Measurements from ENCODE around the gene PAMR1.

The PAMR1 gene

DNA sequence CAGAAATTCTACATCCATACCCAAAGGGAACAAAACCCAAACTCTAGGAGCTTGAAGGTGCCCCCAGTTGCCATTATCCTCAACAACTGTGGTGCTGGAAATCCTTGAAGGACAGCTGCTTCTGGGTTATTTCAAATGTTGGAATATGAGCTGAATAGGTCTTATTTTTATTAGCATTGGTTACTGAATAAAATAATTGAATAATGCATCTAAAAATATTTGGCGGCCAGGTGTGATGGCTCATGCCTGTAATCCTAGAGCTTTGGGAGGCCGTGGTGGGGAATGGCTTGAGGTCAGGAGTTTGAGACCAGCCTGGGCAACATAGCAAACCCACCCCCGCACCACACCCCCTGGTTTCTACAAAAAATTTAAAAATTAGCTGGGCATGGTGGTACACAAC lies 10.9 kb downstream of the PAMR1 start:
- H3K4me3 ChIP-seq (ENCODE audit: low read length) = no peak overlapping the region
- no peak for DNase-seq (ENCODE audit: low read depth, low spot score)

DNA sequence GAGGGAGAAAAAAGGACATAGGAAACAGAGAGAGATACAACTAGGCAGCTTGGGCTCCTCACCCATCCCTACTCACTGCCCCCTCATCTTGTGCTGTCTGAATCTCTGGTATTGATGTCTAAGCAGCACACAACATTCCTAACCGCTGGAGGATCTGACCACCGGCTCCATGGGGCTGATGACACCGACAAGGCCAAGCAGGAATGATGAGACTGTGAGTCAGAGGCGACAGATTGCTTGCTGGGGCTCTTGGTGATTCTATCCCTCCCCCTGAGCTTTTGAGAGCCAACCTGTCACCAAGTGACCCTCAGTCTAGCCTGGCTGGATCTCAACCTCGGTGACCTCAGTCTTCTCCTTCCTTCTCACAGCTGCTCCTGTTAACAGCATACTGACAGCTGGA lies 13.8 kb downstream of the PAMR1 start:
- no peak for DNase-seq (ENCODE audit: low read depth, low spot score)
- no peak overlapping the region for H3K4me3 ChIP-seq (ENCODE audit: low read length)

DNA sequence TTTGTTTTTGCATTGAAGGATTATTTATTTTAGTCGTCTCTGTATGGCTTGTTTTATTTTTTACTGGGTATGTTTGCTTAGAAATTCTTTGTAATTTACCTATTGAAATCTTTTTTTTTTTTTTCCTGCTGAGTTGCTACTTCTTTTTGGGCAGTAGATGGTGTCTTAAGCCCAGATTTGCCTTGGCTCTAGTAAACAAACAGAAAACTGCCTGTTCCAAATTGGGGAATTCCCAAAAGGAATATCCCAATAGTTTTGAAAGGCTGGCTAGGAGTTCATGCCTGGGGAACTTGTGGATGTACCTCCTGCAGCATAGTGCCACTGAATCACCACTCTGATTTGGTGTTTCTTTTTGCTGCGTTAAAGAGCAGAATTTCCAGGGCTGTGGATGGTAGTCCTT lies 17.7 kb downstream of the PAMR1 start:
- no peak for DNase-seq (ENCODE audit: low read depth, low spot score)
- H3K4me3 ChIP-seq (ENCODE audit: low read length) = no peak overlapping the region

DNA sequence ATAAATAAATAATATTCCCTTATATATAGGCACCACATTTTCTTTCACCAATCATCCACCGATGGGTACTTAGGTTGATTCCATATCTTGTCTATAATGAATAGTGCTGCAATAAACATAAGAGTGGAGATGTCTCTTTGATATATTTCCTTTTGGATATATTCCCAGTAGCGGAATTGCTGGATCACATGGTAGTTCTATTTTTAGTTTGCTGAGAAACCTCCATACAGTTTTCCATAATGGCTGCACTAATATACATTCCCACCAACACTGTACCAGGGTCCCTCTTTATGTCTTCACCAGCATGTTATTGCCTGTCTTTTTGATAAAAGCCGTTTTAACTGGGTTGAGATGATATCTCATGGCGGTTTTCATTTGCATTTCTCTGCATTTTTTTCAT lies 23.6 kb downstream of the PAMR1 start:
- H3K4me3 ChIP-seq (ENCODE audit: low read length) = no peak overlapping the region
- DNase-seq (ENCODE audit: low read depth, low spot score) = no peak

GRCh38 chr11:35500744-35501143 lies 24.7 kb downstream of the PAMR1 start:
- no peak for DNase-seq (ENCODE audit: low read depth, low spot score)
- H3K4me3 ChIP-seq (ENCODE audit: low read length) = no peak overlapping the region

- DNase-seq (ENCODE audit: low read depth, low spot score) = no peak
- no peak overlapping the region for H3K4me3 ChIP-seq (ENCODE audit: low read length)
Observed at GRCh38 chr11:35496416-35496815, 29.0 kb downstream of the PAMR1 start.

- DNase-seq (ENCODE audit: low read depth, low spot score) = no peak
- no peak overlapping the region for H3K4me3 ChIP-seq (ENCODE audit: low read length)
Observed at GRCh38 chr11:35494957-35495490, 30.4 kb downstream of the PAMR1 start.

DNA sequence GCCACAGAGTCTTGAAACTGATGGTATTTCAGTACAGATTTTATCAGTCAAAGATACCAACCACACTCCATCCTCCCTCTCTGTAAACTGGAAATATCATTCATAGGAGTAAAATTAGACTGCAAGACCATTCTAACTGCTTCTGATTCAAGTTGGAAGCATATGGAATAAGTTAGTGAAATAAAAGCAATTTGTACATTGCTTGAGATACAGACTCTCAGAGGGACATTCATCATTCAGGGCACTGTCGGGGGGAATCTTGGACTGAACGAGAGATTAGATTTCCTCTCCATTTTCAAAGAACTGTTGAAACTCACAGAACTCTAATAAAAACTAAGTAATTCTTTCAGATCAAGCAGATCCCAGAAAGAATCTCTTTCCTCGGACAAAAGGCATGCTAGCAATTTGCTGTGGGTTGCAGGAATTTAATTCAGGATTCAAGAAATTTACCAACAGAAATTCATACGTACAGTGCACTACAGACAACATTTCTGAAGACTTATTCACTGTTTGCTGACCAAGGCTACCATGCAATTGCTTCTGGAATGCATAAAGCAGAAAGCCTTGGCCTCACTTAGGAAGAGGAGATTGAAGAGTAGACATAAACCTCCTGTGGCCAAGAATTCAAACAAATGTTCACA lies 34.1 kb downstream of the PAMR1 start:
- H3K4me3 ChIP-seq (ENCODE audit: low read length) = no peak overlapping the region
- DNase-seq (ENCODE audit: low read depth, low spot score) = no peak

DNA sequence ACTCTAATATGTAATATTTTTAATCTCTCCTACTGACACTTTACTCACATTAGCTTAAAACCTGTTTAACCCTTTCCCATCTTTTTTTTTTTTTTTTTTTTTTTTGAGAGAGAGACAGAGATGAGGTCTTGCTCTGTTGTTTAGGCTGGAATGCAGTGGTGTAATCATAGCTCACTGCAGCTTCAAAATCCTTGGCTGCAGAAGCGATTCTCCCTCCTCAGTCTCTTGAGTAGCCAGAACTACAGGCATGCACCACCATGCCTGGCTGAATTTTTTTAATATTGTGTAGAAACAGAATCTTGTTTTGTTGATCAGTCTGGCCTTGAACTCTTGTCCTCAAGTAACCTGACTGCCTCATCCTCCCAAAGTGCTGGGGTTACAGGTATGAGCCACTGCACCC lies 37.3 kb downstream of the PAMR1 start:
- no peak for DNase-seq (ENCODE audit: low read depth, low spot score)
- no peak overlapping the region for H3K4me3 ChIP-seq (ENCODE audit: low read length)

DNA sequence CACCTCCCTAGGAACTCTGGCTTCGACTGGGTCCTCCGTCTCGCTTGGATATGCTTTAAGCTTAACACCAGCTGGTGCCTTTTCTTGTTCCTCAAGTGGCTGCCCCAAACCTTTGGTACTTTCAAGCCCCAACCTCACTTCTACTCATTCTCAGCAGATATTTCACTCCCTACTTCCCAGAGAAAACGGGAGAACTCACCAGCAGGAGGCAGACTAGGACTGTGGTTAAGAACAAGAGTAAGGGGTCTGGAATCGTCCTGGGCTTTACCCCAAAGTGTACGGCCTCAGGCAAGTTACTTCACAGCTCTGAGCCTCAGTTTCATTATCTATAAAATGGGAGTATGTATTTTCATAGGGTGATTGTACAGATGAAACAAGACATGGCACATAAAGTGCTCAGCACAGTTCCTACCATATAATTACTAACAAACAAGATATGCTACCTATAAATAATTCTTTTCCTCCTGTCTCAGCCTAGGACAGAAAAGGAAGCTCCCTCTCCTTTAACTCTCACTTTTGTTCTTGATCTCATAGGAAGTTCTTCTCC lies 37.8 kb downstream of the PAMR1 start:
- H3K4me3 ChIP-seq (ENCODE audit: low read length) = no peak overlapping the region
- DNase-seq (ENCODE audit: low read depth, low spot score) = no peak

- DNase-seq (ENCODE audit: low read depth, low spot score) = no peak
- no peak overlapping the region for H3K4me3 ChIP-seq (ENCODE audit: low read length)
Observed at GRCh38 chr11:35486934-35487333, 38.5 kb downstream of the PAMR1 start.

- no peak overlapping the region for H3K4me3 ChIP-seq (ENCODE audit: low read length)
- DNase-seq (ENCODE audit: low read depth, low spot score) = no peak
Observed at GRCh38 chr11:35486446-35486845, 39.0 kb downstream of the PAMR1 start.

DNA sequence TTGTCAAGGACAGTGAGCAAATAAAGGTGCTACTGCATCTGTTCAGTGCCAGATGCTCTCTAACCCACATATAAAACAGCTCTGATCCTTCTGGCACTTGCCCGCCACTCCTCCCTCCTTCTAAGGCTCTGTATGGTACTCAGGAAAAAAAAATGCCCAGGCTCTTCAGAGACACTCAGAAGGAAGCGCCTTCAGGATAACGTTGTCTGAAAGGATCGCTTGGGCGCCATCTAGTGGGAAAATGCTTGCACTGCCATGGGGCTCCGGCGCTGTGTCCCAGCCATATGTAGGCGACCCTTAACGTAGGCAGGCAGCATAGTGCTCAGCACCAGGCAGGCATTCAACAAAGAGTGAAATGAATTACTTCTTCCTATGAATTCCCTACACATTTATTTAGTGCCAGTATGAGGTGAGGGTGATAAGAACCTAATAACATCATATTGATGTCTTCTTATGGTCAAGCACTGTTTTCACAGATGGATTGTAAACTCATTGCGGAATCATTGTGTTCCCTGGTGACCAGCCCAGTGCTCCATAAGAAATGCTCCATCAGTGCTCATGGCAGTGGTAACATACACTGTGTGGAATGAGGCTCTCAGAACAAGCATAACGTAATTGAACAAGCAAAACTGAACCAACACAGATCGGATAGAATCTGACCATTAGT lies 39.6 kb downstream of the PAMR1 start:
- DNase-seq (ENCODE audit: low read depth, low spot score) = peak; percentile 47
- no peak overlapping the region for H3K4me3 ChIP-seq (ENCODE audit: low read length)

DNA sequence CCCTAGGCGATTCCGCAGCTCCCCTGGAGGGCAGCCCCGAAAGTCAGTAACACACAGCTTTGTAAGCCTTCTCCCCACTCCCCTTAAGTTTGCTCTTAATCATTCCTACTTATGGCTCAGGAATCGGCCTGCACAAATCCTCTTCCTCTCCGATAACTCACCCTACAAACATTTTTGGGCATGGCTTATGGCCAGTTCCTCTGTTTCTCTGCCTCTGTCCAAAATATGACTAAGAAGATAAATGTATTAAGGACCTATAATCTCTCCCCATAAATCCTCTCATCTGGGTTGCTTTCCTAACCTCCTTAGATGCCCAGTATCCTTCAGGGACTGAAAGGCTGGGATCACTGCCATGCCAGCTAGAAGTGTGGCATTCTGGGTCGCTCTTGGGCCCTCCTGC lies 41.0 kb downstream of the PAMR1 start:
- H3K4me3 ChIP-seq (ENCODE audit: low read length) = no peak overlapping the region
- no peak for DNase-seq (ENCODE audit: low read depth, low spot score)

DNA sequence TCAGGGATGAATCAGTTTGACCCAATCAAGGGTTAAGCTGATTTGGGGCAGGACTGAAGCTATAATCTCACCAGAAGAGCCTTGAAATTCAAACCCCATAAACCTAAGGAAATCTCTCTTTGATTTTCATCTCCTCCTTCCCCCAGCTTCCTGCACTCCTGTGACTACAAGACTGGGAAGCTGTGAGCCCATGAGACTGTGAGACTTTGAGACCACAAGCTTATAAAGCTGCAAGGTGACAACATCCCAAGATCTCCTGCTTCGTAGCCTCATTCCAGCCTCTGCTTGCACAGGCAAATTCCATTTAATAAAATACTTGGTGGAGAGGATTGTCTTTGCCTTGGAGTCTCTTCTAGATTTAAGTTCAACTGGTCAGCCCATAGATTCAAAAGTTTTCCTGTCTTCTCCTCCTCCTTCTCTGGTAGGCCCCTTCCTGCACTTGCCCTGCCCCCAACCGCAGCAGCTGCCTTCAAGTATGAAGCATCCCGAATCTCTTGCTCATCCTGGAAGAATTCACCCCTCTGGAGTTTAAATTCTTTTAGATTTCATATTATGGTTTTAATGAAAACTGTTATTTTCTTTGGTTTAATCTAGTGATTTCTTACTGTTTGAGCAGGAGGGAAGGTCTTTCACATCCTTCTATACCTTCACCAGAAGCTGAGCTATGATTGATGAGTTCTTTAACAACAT lies 42.1 kb downstream of the PAMR1 start:
- no peak for DNase-seq (ENCODE audit: low read depth, low spot score)
- no peak overlapping the region for H3K4me3 ChIP-seq (ENCODE audit: low read length)

DNA sequence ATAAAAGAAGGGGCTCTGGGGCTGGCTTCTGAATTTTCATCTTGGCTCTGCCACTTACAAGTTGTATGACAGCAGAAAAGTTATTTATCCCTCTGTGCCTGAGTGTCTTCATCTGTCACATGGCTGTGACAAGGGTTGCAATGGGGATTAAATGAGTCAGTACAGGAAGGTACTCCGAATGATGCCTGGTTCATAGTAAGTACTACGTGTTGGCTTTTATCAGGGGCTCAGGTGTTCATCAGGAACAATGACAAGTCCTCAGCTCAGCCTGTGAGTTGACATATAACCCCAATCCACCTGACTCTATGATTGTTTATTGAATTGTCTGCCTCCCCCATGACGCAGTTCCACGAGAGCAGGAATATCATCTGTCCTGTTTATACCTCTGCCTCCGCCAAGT lies 45.7 kb downstream of the PAMR1 start:
- H3K4me3 ChIP-seq (ENCODE audit: low read length) = no peak overlapping the region
- DNase-seq (ENCODE audit: low read depth, low spot score) = no peak

- no peak for DNase-seq (ENCODE audit: low read depth, low spot score)
- no peak overlapping the region for H3K4me3 ChIP-seq (ENCODE audit: low read length)
Observed at GRCh38 chr11:35478471-35479091, 46.8 kb downstream of the PAMR1 start.

DNA sequence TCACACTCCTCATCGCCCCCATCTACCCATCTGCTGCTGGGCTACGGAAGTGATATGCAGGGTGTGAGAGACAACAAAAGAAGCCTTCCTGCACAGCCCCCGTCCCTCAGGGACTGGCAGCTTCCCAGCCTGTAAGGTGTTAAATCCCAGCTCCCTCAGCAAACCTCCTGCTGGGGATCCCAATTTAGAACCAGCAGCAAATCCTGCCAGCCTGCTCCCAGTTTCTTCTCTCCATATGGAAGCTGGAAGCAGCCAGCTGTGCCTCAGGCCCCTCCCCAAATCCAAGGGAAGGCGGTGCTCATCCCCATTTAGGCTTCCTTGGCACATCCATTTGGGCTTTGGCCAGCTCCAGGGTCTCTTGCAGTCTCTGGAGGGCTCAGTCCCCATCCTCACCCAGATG lies 47.5 kb downstream of the PAMR1 start:
- no peak overlapping the region for H3K4me3 ChIP-seq (ENCODE audit: low read length)

GRCh38 chr11:35474688-35475087 lies 50.7 kb downstream of the PAMR1 start:
- DNase-seq (ENCODE audit: low read depth, low spot score) = no peak
- H3K4me3 ChIP-seq (ENCODE audit: low read length) = no peak overlapping the region

More for the DNA sequence above, 47.5 kb downstream of the PAMR1 start:
- DNase-seq (ENCODE audit: low read depth, low spot score) = no peak
